Astrocyte (in vitro differentiated cells and primary cell): ENCODE measurements around the gene HIPK2. TPM values are rescaled to one million over a fixed set of nuclear protein-coding genes. Genes with fewer than 3 reads are reported as not detected.

Experiments
- DNase-seq: peaks from one replicate; pipeline ENCODE4 v3.0.0-alpha.2; 2010; ENCODE audit warnings: low read depth
- FAIRE-seq: peaks from 2 replicates; lab custom pipeline; 2011; peaks lifted over from hg19 to GRCh38; lab: Jason Lieb, UNC
- H2AFZ ChIP-seq: 2 replicates; pipeline ENCODE4 v1.6.0; 2012; ENCODE audit warnings: low read depth, low read length, inconsistent platforms
- H3K27ac ChIP-seq: 2 replicates; pipeline ENCODE4 v1.5.1; 2011; ENCODE audit warnings: low read depth, low read length, inconsistent platforms
- H3K27me3 ChIP-seq: 2 replicates; pipeline ENCODE4 v1.6.0; 2011; ENCODE audit warnings: low read length, inconsistent platforms; ENCODE audit not compliant: insufficient read depth
- H3K36me3 ChIP-seq: 2 replicates; pipeline ENCODE4 v1.5.1; 2011; ENCODE audit warnings: low read length, inconsistent platforms; ENCODE audit not compliant: insufficient read depth
- H3K4me1 ChIP-seq: 2 replicates; pipeline ENCODE4 v1.5.1; 2011; ENCODE audit warnings: low read length, inconsistent platforms; ENCODE audit not compliant: insufficient read depth
- H3K4me2 ChIP-seq: 2 replicates; pipeline ENCODE4 v1.6.0; 2012; ENCODE audit warnings: low read length, inconsistent platforms
- H3K4me3 ChIP-seq: 2 replicates; pipeline ENCODE4 v1.5.1; 2011; ENCODE audit warnings: low read depth, mild to moderate bottlenecking, low read length, inconsistent platforms; ENCODE audit not compliant: insufficient read depth
- H3K79me2 ChIP-seq: 2 replicates; pipeline ENCODE4 v1.6.0; 2012; ENCODE audit warnings: mild to moderate bottlenecking, low read length, inconsistent platforms; ENCODE audit not compliant: insufficient read depth
- H3K9ac ChIP-seq: 2 replicates; pipeline ENCODE4 v1.6.0; 2012; ENCODE audit warnings: mild to moderate bottlenecking, low read length, inconsistent platforms
- H3K9me3 ChIP-seq: 2 replicates; pipeline ENCODE4 v1.5.1; 2012; ENCODE audit warnings: low read depth, mild to moderate bottlenecking, low read length, inconsistent platforms; ENCODE audit not compliant: insufficient read depth
- H4K20me1 ChIP-seq: 2 replicates; pipeline ENCODE4 v1.6.0; 2012; ENCODE audit warnings: low read length, inconsistent platforms; ENCODE audit not compliant: insufficient read depth
- H3K27ac Mint-ChIP-seq: one replicate; pipeline ENCODE4 v1.8.0; 2021; ENCODE audit warnings: mild to moderate bottlenecking, mixed read lengths; ENCODE audit not compliant: unreplicated experiment
- H3K27me3 Mint-ChIP-seq: one replicate; pipeline ENCODE4 v1.8.0; 2021; ENCODE audit warnings: low read depth, mixed read lengths; ENCODE audit not compliant: unreplicated experiment
- H3K36me3 Mint-ChIP-seq: one replicate; pipeline ENCODE4 v1.8.0; 2021; ENCODE audit warnings: low read depth, mixed read lengths; ENCODE audit not compliant: unreplicated experiment
- H3K4me1 Mint-ChIP-seq: one replicate; pipeline ENCODE4 v1.8.0; 2021; ENCODE audit warnings: low read depth, mixed read lengths; ENCODE audit not compliant: unreplicated experiment
- H3K4me3 Mint-ChIP-seq: one replicate; pipeline ENCODE4 v1.8.0; 2021; ENCODE audit warnings: mild to moderate bottlenecking, moderate library complexity, mixed read lengths; ENCODE audit not compliant: unreplicated experiment
- H3K9me3 Mint-ChIP-seq: one replicate; pipeline ENCODE4 v1.8.0; 2021; ENCODE audit warnings: mild to moderate bottlenecking, mixed read lengths; ENCODE audit not compliant: unreplicated experiment
- EZH2 ChIP-seq: IDR thresholded peaks from 2 replicates; pipeline ENCODE4 v1.6.1; 2012; ENCODE audit warnings: mild to moderate bottlenecking, low read length, inconsistent platforms; ENCODE audit not compliant: insufficient read depth
- total RNA-seq: library from RNA; stranded (reverse); gene quantifications from 2 replicates; pipeline ENCODE4 v1.2.1, GENCODE V29; 2021
- TF ChIP-seq, protein P1 (sequence below): IDR thresholded peaks from 2 replicates; pipeline ENCODE4 v1.5.1; 2011; ENCODE audit warnings: low read depth, mild to moderate bottlenecking, inconsistent platforms, low read length, moderate library complexity; ENCODE audit not compliant: insufficient read depth

Gene HIPK2
- total RNA-seq, 1 donor from 2014 or later = 35.8 TPM

DNA sequence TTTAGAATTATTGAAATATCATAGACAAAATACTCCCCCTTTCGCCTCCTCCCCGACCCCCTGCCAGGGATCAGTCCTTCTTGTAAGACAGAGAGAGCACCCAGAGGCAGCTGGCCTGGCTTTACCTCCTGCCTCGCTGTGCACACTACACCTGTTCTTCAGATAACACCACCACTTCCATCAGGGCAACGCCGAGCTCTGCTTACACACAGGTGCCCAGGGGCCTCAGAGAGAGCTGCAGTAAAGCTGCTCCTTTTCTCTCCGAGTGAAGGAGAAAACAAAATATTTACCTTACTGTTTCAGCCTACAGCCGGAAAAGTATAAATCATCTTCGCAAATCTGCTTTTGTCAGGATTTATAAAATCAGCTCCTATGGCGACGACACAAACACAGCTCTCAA lies 80.7 kb downstream of the HIPK2 start:
- H3K4me3 ChIP-seq = no peak overlapping the region
- Mint-ChIP-seq H3K36me3 (peaks cover 21% of the 10 kb centered on the region), H3K9me3 (no peaks in the 10 kb centered on the region), H3K4me3 (no peak overlapping the region), H3K27me3 (no peaks in the 10 kb centered on the region), H3K4me1 (peaks cover 12% of the 10 kb centered on the region), H3K27ac (no peak overlapping the region)
- peaks cover 2% of the 10 kb centered on the region for H3K36me3 ChIP-seq
- H2AFZ ChIP-seq = no peak overlapping the region
- H3K4me2 ChIP-seq = no peak overlapping the region
- no peaks in the 10 kb centered on the region for H3K27me3 ChIP-seq
- FAIRE-seq (no peak), DNase-seq (no peak)
- no peak overlapping the region for H3K27ac ChIP-seq
- H4K20me1 ChIP-seq = peaks cover 92% of the 10 kb centered on the region
- peaks cover 78% of the 10 kb centered on the region for H3K79me2 ChIP-seq
- H3K4me1 ChIP-seq = peaks cover 6% of the 10 kb centered on the region
- H3K9ac ChIP-seq = no peak overlapping the region
- TF ChIP-seq, protein P1, sequence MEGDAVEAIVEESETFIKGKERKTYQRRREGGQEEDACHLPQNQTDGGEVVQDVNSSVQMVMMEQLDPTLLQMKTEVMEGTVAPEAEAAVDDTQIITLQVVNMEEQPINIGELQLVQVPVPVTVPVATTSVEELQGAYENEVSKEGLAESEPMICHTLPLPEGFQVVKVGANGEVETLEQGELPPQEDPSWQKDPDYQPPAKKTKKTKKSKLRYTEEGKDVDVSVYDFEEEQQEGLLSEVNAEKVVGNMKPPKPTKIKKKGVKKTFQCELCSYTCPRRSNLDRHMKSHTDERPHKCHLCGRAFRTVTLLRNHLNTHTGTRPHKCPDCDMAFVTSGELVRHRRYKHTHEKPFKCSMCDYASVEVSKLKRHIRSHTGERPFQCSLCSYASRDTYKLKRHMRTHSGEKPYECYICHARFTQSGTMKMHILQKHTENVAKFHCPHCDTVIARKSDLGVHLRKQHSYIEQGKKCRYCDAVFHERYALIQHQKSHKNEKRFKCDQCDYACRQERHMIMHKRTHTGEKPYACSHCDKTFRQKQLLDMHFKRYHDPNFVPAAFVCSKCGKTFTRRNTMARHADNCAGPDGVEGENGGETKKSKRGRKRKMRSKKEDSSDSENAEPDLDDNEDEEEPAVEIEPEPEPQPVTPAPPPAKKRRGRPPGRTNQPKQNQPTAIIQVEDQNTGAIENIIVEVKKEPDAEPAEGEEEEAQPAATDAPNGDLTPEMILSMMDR = no peak
- no peaks in the 10 kb centered on the region for H3K9me3 ChIP-seq

DNA sequence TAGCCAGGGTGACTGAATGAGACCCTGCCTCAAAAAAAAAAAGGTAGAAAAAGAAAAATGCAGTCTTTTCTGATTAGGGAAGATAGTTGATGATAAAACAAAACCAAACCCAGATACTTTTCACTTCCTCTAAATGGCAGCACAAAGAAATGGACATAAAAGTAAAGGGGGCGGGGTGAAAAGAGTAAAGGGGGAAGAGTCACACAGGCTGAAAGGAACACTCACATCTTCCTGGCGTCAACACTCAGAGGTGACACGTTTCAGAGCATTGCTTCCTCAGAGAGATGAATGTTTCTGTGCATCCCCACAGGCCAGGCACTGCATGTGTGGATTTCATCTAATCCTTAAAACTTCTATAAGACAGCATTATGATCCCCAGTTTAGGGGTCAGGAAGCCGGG lies 81.2 kb downstream of the HIPK2 start:
- Histone ChIP-seq H3K4me3 (no peak overlapping the region), H2AFZ (no peak overlapping the region), H3K4me2 (no peak overlapping the region), H3K27ac (no peak overlapping the region), H3K9ac (no peak overlapping the region), H3K4me1 (peaks cover 6% of the 10 kb centered on the region), H3K36me3 (peaks cover 2% of the 10 kb centered on the region), H3K79me2 (peaks cover 78% of the 10 kb centered on the region), H3K9me3 (no peaks in the 10 kb centered on the region), H4K20me1 (peaks cover 88% of the 10 kb centered on the region), H3K27me3 (no peaks in the 10 kb centered on the region)
- DNase-seq = no peak
- no peak overlapping the region for H3K27ac Mint-ChIP-seq
- H3K27me3 Mint-ChIP-seq = no peaks in the 10 kb centered on the region
- no peak overlapping the region for H3K4me3 Mint-ChIP-seq
- TF ChIP-seq, protein P1 = no peak
- no peak for TF ChIP-seq EZH2
- peaks cover 19% of the 10 kb centered on the region for H3K36me3 Mint-ChIP-seq
- H3K4me1 Mint-ChIP-seq = peaks cover 12% of the 10 kb centered on the region
- no peak for FAIRE-seq
- H3K9me3 Mint-ChIP-seq = no peaks in the 10 kb centered on the region

DNA sequence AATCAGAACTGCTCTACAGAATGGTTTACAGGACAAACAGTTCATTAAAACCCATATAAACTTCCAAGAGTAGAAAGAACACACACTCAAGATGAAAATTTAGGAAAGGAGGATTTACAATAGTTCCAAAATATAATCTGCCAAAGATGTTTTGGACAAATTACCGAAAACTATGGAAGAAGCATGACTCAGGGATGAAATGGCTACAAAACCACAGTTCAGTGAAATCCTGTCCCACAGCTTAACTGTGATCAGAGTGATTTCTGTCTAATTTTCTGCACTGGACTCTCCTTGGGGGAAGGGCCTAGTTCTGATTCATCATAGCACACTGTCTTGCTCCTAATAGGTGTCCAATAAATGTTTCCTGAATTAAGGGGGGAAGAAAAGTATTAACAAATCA lies 82.2 kb downstream of the HIPK2 start:
- Mint-ChIP-seq H3K9me3 (no peaks in the 10 kb centered on the region), H3K27ac (peak overlapping the region; percentile 27), H3K27me3 (no peaks in the 10 kb centered on the region), H3K4me3 (no peak overlapping the region), H3K4me1 (peaks cover 12% of the 10 kb centered on the region), H3K36me3 (peaks cover 16% of the 10 kb centered on the region)
- FAIRE-seq (no peak), DNase-seq (peak; percentile 59)
- no peak overlapping the region for H3K9ac ChIP-seq
- H3K79me2 ChIP-seq = peaks cover 74% of the 10 kb centered on the region
- TF ChIP-seq EZH2 = no peak
- TF ChIP-seq, protein P1 = no peak
- no peak overlapping the region for H3K4me2 ChIP-seq
- no peak overlapping the region for H2AFZ ChIP-seq
- peaks cover 6% of the 10 kb centered on the region for H3K4me1 ChIP-seq
- no peak overlapping the region for H3K4me3 ChIP-seq
- no peak overlapping the region for H3K27ac ChIP-seq
- no peaks in the 10 kb centered on the region for H3K27me3 ChIP-seq
- H3K9me3 ChIP-seq = no peaks in the 10 kb centered on the region
- peaks cover 2% of the 10 kb centered on the region for H3K36me3 ChIP-seq
- H4K20me1 ChIP-seq = peaks cover 86% of the 10 kb centered on the region
